ENCODE results near the gene SLCO2A1.

DNA sequence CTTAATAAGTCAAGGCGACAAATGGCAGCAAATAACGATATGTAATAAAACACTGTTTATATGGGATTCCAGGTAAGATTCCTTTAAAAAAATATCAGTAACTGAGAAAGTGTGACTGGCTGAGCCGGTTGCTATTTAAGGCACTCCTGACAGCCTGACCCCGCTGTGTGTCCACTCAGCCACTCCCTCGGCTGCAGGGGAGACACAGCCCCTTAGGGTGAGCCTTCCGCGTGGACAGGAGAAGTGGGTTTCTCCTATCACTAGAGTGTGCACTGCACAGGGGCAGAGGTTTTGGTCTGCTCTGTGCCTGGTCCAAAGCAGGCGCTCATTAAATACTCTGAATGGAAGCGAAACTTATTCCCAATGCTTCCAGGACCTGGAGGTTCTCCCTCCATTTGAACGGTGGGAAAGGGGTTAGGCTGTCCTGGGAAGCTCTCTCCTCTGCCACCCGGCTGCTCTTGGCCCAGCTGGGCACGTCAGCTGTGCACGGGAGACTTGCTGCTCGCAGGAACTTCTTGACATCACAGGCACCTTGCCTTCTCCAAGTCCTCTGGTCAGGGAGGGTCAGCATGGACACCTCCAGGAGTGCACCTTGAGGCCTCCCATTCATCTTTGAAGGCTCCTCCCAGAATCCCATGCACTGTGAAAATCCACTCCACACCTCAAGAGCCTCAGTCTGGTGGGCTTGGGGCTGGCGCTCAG is 43.3 kb upstream of the SLCO2A1 start:
- TF ChIP-seq, protein P1, sequence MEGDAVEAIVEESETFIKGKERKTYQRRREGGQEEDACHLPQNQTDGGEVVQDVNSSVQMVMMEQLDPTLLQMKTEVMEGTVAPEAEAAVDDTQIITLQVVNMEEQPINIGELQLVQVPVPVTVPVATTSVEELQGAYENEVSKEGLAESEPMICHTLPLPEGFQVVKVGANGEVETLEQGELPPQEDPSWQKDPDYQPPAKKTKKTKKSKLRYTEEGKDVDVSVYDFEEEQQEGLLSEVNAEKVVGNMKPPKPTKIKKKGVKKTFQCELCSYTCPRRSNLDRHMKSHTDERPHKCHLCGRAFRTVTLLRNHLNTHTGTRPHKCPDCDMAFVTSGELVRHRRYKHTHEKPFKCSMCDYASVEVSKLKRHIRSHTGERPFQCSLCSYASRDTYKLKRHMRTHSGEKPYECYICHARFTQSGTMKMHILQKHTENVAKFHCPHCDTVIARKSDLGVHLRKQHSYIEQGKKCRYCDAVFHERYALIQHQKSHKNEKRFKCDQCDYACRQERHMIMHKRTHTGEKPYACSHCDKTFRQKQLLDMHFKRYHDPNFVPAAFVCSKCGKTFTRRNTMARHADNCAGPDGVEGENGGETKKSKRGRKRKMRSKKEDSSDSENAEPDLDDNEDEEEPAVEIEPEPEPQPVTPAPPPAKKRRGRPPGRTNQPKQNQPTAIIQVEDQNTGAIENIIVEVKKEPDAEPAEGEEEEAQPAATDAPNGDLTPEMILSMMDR (conservative IDR thresholded peaks at IDR 0.05 in 1 of 2, IDR thresholded peaks at IDR 0.05 in 1 of 2; ENCODE audit: low read depth in 1 of 2, low read length in 2 of 2) = no peak
- no peak for TF ChIP-seq EZH2 (IDR thresholded peaks at IDR 0.05; ENCODE audit: low read length, missing control alignments)

Data from fibroblast of lung (primary cell).